AG04449 (cell line): ENCODE results near the gene PROSER2.

ENCODE experiments used
- CTCF ChIA-PET: fragments of 350-600 bp; formaldehyde crosslinking; extraction: SDS; loops from one replicate; lab custom pipeline; 2021; ENCODE audit warnings: antibody characterized with exemption; lab: Yijun Ruan, JAX
- POLR2A ChIA-PET: fragments of 400-600, 350-600 bp; formaldehyde crosslinking; extraction: SDS; loops from one replicate; lab custom pipeline; 2020; ENCODE audit warnings: antibody characterized with exemption, inconsistent platforms; lab: Yijun Ruan, JAX
- DNase-seq: peaks from one replicate; pipeline ENCODE4 v3.0.0-alpha.2; 2010; ENCODE audit warnings: low read depth, low spot score
- H3K4me3 ChIP-seq: 2 replicates; pipeline ENCODE4 v1.5.1; 2011; ENCODE audit warnings: low read depth, mild to moderate bottlenecking, control low read depth, low read length
- TF ChIP-seq, protein P1 (sequence below): IDR thresholded peaks from one replicate; pipeline ENCODE4 v1.5.1; 2011; ENCODE audit warnings: mild to moderate bottlenecking, moderate library complexity, low read length, control low read depth, inconsistent platforms; ENCODE audit not compliant: insufficient read depth; ENCODE audit errors: missing control alignments

The PROSER2 gene

DNA sequence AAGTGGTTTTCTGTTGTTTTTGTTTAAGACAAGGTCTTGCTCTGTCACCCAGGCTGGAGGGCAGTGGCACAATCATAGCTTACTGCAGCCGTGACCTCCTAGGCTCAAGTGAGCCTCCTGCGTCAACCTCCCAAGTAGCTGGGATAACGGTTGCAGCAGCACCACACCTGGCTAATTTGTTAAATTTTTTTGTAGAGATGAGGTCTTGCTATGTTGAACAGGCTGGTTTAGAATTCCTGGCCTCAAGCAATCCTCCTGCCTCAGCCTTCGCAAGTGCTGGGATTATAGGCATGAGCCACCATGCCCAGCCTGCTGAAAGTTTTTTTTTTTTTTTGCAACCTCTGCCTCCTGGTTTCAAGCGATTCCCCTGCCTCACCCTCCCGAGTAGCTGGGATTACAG lies 31.1 kb downstream of the PROSER2 start:
- no peak overlapping the region for H3K4me3 ChIP-seq
- CTCF ChIA-PET, result no interaction called here
- no peak for DNase-seq
- POLR2A ChIA-PET, result no interaction called here
- TF ChIP-seq, protein P1, sequence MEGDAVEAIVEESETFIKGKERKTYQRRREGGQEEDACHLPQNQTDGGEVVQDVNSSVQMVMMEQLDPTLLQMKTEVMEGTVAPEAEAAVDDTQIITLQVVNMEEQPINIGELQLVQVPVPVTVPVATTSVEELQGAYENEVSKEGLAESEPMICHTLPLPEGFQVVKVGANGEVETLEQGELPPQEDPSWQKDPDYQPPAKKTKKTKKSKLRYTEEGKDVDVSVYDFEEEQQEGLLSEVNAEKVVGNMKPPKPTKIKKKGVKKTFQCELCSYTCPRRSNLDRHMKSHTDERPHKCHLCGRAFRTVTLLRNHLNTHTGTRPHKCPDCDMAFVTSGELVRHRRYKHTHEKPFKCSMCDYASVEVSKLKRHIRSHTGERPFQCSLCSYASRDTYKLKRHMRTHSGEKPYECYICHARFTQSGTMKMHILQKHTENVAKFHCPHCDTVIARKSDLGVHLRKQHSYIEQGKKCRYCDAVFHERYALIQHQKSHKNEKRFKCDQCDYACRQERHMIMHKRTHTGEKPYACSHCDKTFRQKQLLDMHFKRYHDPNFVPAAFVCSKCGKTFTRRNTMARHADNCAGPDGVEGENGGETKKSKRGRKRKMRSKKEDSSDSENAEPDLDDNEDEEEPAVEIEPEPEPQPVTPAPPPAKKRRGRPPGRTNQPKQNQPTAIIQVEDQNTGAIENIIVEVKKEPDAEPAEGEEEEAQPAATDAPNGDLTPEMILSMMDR, result no peak

DNA sequence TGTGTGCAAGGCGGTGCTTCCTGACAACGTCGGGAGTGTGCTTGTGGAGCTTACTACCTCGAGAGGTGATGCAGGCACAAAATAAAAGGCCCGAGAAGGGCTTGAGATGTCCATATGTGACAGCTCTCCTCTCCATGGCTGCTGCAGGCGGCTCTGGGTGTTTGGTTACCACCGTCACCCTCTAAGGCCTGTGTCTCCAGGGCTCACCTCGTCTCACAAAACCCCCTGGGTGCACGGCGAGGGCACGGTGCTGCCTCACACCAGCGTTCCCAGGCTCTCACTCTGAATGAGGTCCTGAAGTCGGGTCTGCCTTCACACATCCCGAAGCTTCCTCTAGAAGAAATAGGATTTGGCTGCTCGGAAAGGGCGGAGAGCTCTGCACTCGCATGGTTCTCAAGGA lies 32.9 kb downstream of the PROSER2 start:
- ChIA-PET POLR2A (no interaction called here), CTCF (interaction anchor here (1.4 kb wide), 1 partner anchor 11 kb away, joined by 3 read pairs; no protein-coding TSS in a partner anchor)
- DNase-seq, result no peak
- TF ChIP-seq, protein P1, result no peak
- H3K4me3 ChIP-seq, result no peak overlapping the region

DNA sequence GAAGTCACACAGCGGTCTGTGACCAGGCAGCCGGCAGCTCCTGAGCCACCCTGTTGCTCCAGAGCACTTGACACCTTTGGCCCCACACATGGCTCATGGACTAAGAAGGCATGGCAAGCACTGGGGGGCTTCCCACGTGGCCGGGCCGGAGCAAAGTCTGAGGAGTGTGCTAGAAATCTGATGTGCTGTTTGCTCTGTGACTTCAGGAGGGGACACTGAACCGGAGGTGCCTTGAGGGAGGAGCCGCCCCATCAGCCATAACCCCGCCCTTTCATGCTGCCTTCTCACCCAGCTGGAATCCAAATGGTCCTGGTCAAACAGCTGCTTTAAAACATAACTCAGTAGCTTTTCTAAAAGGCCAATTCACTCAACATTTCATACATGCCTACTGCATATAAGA lies 33.5 kb downstream of the PROSER2 start:
- ChIA-PET POLR2A (no interaction called here), CTCF (interaction anchor here (1.4 kb wide), 1 partner anchor 10 kb away, joined by 3 read pairs; no protein-coding TSS in a partner anchor)
- DNase-seq, result no peak
- TF ChIP-seq, protein P1, result no peak
- no peak overlapping the region for H3K4me3 ChIP-seq

DNA sequence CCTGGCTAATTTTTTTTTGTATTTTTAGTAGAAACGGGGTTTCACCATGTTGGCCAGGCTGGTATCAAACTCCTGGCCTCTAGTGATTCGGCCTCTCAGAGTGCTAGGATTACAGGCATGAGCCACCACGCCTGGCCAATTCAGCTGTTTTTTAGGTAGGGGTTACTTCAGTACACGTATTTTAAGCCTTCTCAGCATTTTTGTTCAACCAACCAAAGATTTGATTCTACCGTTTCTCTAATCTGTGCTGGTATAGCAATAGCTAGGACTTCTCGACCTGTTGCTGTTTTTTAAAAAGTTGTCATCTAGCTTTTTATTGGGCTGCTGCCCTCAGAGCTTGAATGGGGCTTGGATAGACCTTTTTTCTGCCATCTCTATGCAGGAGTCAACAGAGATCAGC lies 34.9 kb downstream of the PROSER2 start:
- no peak for DNase-seq
- ChIA-PET POLR2A (no interaction called here), CTCF (no interaction called here)
- H3K4me3 ChIP-seq, result no peak overlapping the region
- TF ChIP-seq, protein P1, result no peak

DNA sequence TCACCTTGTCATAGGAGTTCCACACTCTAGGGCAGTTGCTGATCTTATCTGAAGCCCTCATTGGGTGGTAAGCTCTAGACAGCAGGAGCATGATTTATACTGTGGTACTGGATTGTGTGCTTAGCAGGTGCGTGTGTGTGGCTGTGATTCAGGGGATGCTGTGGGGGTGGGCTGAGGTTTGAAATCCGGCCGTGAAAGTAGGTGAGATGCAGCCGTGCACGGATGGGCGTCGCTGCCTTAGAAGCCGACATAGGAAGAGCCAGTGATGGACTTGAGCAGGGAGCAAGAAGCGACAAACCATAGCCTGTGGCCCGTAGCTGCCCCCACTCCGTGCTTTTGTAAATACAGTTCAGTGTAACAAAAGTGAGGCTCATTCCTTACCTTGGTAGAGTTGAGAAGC lies 38.2 kb downstream of the PROSER2 start:
- POLR2A ChIA-PET, result no interaction called here

DNA sequence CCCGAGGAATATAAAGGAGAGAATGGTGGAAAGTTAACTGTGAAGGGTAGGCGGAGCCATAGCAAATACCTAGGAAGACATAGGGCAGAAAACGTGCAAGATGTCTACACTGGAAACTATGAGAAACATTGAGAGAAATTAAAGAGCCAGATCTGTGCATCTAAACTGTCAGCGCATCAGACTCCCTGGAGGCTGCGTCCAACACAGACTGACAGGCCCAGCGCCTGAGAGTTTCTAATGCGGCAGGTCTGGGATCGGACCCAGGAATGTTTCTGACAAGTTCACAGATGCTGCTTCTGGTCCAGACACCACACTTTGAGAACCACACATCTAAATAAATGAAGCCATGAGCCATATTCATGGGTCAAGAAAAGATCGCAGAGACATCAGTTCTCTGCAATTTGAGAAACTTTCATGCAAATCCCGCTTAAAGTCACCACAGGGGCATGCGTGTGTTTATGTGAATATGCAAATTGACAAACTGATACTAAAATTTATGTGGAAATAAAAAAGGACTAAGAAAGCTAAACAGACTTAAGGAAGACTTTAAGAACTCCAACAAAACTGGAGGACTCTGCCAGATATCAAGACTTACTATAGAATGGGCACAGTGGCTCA lies 38.8 kb downstream of the PROSER2 start:
- ChIA-PET POLR2A (no interaction called here), CTCF (interaction anchor here (1.5 kb wide), 1 partner anchor 42 kb away, joined by 4 read pairs; no protein-coding TSS in a partner anchor)
- no peak overlapping the region for H3K4me3 ChIP-seq
- TF ChIP-seq, protein P1, result no peak
- no peak for DNase-seq

More for the DNA sequence above, 38.2 kb downstream of the PROSER2 start:
- no peak for DNase-seq
- TF ChIP-seq, protein P1, result no peak
- no peak overlapping the region for H3K4me3 ChIP-seq
- CTCF ChIA-PET, result no interaction called here
